Measurements from ENCODE around the gene PSMD12.
A peak's percentile ranks its signal among the peaks of the same experiment; 100 is the strongest.
"Not testable (repeated sequence)": the region's sequence is repeated elsewhere in the genome, so short reads cannot be mapped to it uniquely, and the experiment has no call there.

The PSMD12 gene

DNA sequence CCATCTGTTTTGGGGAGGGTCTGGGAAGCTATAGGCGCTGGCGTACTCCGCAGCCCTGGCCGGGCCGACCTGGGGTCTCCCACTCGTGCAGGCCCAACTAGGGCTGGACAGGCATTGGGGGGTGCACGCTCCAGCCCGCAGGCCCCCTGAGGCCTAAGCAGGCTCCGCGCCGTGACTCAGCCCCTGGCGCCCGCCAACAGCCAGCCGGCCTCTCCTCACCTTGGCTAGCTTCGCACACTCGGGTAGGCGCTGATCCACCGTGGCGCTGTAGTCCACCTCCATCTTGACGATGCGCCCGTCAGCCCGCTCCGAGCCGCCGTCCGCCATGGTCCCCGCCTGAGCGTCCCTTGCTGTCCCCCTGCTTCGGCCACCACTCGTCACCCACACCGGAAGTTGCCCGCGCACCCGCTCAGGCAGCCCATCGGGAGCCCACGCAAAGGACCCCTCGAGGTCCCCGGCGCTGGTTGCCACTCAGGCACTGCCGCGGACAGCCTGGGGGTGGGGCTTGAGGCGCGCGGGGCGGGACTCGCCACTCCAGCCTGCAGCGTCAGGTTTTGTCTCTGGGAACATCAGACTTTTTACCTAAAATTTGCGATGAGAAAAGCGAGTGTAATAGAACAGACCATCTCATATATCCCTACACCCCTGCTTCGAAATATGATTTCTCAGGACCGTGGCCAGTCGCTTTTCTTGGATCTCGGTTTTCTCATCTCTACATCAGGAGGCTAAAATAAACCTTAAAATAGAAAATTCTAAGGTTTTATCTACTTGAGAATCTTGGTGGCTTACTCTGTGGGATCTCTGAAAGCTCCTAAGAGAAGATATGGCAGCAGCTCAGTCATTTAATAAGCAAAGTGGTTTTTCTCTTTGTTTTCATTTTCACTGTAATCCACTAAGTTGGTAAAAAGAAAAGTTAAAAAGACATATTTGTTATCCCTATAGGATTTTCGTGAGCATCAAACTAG is at the start of gene PSMD12:
Gene PSMD12, minus strand, starts transcription at position 385 of the 965 bp plus-strand sequence. Its CDS starts 58 bp downstream, at position 327.
- DNase-seq (ENCODE audit: low spot score) = peak; percentile 86

DNA sequence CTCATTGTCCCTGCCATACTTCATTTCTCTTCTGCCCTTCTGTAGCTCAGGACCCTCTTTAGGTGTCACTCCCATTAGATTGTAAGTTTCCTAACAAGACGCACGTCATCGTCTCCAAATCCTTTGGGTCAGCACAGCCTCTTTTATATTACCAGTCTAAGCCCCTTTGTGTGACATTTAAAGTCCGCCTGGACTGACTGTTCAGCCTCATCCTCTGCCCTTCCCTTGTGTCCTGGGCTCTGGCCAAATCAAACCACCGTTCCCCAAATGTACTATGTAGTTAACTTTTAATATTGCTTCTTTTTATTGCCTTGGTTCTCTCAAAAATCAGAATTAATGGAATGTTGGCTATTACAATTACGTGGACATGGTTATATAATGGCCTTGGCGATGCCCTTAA is 48.9 kb upstream of the PSMD12 start:
- no peak for DNase-seq (ENCODE audit: low spot score)

DNA sequence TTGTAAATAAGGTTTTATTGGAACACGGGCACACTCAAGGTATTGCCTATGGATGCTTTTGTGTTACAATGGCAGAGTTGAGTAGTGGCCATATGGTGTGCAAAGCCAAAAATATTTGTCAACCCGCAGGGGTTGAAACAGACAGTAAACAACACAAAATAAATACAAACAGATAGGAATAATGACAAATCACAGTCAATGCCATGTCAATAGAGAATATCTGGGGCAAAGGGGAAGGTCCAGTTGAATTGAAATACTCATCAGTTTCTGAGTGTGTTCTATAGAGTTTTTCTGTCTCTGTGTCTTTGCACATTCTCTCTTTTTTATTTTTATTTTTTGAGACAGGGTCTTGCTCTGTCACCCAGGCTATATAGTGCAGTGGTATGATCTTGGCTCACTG is 48.2 kb upstream of the PSMD12 start:
- no peak for DNase-seq (ENCODE audit: low spot score)

DNA sequence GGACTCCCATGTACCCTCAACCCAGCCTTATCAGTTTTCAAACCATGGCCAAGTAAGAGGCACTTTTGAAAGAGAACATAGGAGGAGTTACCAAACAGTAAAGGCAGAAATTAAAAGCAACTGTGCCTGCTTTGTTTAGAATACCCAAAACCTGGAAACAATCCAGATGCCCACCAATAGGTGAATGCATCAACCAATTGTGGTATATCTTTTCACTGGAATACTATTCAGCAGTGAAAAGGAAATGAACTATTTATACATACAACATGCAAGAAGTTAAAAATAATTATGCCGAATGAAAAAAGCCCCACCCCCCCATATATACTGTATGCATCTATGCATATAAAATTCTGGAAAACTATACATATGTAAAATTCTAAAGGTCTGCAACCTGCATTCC is 47.8 kb upstream of the PSMD12 start:
- no peak for DNase-seq (ENCODE audit: low spot score)

DNA sequence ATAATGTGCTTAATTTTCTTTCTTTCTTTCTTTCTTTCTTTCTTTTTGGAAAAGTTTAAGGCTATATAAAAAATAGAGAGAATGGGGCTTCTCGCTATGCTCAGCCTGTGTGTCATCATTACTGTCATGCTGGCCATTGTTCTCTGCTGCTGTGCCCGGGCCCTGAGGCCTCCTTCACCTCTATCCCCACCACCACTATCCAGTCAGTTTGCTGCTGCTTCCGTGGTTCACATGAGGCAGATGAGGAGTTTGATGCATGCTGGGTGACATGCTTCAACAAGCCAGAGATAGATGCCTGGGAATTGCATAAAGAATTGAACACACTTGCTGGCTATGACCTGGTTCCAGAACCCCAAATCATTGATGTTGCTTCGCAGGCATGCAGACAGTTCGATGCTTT is 47.0 kb upstream of the PSMD12 start:
- DNase-seq (ENCODE audit: low spot score) = no peak

DNA sequence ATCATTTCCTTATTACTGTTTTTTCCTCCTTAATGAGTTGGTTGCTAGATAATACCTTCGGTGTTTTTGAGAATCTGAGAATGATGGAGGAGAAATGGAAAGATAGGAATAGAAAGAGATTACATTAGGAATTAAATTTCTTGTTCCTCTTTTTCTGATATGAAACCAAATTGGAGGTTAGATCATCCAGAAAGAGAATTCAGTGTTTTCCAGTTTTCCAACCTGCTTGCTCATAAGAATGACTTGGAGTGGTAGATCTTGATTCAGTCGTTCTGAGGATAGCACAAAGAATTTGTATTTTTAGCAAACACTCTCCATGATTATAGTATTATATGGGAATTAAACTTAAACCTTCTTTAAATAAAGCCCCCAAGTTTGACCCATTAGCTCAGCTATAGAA is 46.6 kb upstream of the PSMD12 start:
- DNase-seq (ENCODE audit: low spot score) = no peak

DNA sequence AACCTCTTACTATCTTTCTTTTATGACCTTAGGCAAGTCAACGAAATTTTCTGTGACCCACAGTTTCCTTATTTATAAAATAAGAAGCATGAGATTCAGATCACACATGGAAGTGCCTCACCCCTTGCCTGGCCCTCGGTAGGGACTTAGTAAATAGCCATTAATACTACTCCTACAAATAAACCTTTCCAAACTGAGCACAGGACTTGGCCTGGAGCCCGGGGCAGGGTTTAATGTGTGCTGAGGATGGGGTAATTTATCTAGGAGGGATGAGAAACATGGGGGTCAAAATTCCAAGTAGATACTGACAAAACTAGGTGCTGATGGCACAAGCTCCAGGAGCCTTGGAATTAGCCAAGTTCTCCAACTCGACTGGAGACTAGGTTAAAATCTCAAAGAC is 45.7 kb upstream of the PSMD12 start:
- DNase-seq (ENCODE audit: low spot score) = no peak

DNA sequence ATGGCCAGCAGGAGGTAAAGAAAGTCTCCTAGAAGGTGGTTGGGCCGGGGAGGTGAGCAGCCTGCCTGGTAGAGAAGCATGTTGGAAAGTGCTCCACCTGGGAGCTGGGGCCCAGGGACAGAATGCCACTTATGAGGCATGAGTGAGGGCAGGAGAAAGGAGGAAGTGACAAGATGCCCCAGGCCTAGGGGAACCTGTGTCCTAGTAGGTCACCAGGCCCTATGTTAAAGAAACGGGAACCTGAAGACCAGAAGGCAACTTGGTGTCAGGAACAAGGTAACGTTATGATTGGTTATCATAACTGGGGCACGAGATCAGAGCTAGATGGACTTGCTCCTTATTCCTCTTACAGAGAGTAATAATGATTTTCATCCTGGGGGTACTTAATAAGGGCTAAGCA is 45.0 kb upstream of the PSMD12 start:
- no peak for DNase-seq (ENCODE audit: low spot score)

DNA sequence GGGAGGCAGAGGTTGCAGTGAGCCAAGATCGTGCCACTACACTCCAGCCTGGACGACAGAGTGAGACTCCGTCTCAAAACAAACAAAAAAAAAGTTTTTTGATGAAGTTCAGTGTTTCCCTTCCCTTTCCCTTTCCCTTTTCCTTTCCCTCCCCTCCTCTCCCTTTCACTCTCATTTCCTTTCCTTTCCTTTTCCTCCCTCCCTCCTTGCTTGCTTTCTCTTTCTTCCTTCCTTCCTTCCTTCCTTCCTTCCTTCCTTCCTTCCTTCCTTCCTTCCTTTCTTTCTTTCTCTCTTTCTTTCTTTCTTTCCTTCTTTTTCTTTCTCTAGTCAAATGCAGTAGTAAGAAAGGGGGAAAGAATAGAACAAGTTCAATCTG is 42.1 kb upstream of the PSMD12 start:
- not testable (repeated sequence) for DNase-seq (ENCODE audit: low spot score)

DNA sequence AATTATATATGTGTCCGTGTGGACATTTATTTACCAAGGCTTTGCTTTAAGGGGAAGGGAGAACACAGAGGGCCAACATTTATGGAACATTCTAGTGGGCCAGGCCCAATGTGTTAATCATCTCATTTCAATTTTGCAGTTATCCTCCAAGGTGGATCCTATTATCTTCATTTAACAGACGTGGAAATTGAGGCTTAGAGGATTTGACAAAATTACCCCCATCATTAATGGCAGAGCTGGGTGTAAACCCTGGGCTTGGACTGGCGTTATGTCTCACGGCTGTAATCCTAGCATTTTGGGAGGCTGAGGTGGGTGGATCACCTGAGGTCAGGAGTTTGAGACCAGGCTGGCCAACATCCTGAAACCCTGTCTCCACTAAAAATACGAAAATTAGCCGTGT is 37.1 kb upstream of the PSMD12 start:
- no peak for DNase-seq (ENCODE audit: low spot score)

DNA sequence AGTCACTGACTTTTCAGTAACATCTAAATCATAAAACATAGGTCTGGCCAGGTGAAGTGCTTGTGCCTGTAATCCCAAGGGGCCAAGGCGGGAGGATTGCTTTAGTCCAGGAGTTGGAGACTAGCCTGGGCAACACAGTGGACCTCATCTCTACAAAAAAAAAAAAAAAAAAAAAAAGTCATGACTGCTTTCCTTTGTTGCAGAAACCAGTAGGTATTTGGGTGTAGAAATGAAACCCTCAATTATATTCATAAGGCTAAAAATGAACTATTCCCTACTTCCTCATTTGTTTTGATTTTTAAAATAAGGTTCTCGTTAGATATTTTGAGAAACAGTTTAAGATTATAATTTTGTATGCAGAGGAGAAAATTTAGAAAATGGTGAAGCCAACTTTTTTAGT is 36.7 kb upstream of the PSMD12 start:
- DNase-seq (ENCODE audit: low spot score) = no peak

DNA sequence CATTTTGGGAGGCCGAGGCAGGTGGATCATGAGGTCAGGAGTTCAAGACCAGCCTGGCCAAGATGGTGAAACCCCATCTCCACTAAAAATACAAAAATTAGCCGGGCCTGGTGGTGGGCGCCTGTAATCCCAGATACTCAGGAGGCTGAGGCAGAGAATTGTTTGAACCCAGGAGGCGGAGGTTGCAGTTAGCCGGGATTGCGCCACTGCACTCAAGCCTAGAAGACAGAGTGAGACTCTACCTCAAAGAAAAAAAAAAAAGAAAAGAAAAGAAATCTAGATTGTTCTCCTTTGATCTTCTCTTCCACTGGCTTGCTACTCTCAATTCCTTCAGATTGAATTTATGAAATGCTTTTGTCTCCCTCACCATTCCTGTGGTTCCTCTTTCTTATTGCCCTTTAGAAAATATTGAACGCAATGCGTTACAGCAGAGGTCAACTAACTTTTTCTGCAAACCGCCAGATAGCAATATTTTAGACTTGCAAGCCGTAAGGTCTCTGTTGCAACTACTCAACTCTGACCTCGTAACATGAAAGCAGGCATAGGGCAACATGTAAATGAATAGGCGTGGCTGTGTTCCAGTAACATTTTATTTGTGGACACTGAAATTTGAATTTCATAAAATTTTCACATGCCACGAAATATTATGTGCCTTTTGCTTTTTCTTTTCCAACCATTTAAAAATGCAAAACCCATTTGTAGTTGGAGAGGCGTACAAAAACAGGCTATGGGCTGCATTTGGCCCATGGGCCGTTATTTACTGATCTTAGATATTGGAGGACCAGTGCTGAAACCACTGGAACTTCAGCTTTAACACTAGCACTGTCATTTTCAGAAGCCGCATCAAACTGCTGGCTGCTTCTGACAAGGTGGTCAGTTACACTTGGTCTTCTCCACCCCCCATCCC is 35.5 kb upstream of the PSMD12 start:
- no peak for DNase-seq (ENCODE audit: low spot score)

DNA sequence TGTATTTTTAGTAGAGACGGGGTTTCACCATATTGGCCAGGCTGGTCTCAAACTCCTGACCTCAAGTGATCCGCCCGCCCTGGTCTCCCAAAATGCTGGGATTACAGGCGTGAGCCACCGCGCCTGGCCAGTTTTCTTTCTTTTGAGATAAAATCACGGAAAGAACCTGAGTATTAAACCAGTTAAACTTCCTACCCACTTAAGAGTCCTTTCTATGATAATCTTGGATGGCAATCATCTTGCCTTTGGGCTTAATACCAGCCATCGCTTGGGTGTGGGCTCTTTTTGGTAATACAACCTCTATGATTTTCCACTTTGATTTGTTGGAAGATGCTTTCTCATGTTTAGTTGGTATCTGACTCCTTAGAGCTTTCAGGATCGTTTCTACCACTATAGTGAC is 34.7 kb upstream of the PSMD12 start:
- DNase-seq (ENCODE audit: low spot score) = no peak

DNA sequence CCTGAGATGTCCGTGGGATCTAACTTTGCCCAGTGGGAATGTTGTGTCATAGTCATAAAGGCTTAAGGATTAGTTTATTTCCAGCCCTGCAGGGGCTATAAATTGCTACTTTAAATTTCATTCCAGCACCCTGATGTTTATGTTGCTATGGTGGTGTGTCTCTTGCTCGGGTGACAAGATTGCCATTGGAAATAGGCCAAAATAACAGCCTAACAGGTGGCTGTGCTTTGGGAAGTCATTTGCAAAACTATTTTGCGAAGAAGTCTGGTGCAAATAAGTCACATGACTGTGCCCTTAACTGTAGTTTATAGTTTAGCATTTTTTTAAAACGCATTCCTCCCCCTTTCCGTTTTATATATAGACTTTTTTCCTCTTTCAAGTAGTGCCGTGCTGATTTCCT is 33.8 kb upstream of the PSMD12 start:
- DNase-seq (ENCODE audit: low spot score) = no peak

DNA sequence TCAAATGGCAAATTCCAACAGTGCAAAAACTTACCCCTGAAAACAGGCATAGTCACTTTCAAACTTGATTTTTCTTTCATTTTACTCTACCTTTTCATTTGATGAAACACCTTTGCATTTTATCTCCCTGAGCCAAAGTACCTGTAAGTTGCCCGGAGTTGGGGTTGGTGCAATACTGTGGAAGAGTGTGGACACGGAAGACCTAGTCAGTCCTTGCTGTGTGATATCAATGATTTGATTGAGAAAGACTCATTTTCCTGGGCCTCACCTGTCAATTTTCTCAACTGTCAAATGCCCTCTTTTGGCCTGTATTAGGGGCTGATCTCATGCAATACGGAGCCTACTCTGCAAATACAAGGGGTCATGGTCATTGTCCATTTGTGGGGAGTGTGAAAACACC is 33.3 kb upstream of the PSMD12 start:
- DNase-seq (ENCODE audit: low spot score) = no peak

DNA sequence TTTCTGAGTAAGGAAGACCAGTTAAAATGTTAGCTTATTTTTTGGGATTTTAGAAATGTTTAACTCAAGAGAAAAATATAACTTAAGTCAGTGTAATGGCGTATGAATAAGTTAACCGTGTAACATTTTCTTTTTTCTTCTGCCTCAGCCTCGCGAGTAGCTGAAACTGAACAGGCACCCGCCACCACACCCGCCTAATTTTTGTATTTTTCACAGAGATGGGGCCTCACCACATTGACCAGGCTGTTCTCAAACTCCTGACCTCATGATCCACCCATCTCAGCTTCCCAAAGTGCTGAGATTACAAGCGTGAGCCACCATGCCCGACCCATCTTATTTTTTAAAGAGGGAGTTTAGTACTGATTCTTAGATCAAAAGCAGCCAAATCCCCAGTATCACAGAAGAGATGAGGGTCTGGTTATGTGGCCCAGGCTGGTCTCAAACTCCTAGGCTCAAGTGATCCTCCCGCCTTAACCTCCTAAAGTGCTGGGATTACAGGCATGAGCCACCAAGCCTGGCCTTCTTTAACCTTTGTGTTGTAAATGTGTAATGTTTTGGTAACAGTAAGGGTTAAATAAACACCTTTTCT is 27.5 kb upstream of the PSMD12 start:
- DNase-seq (ENCODE audit: low spot score) = no peak

DNA sequence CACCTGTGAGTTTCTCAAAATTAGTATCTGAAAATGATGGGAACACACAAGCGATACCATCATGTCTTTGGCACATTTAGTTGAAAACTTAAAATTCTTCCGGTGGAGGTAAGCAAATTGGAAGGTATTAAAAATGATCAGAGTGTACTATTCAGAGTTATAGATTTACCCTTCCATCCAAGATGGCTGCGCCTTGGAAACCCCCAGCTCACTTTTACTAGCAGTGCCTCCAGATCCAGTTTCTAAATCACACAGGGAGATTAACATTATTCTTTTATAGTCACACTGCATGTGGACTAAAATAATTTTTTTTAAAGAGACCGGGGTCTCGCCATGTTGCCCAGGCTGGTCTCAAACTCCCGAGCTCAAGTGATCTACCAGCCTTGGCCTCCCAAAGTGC is 25.7 kb upstream of the PSMD12 start:
- no peak for DNase-seq (ENCODE audit: low spot score)

DNA sequence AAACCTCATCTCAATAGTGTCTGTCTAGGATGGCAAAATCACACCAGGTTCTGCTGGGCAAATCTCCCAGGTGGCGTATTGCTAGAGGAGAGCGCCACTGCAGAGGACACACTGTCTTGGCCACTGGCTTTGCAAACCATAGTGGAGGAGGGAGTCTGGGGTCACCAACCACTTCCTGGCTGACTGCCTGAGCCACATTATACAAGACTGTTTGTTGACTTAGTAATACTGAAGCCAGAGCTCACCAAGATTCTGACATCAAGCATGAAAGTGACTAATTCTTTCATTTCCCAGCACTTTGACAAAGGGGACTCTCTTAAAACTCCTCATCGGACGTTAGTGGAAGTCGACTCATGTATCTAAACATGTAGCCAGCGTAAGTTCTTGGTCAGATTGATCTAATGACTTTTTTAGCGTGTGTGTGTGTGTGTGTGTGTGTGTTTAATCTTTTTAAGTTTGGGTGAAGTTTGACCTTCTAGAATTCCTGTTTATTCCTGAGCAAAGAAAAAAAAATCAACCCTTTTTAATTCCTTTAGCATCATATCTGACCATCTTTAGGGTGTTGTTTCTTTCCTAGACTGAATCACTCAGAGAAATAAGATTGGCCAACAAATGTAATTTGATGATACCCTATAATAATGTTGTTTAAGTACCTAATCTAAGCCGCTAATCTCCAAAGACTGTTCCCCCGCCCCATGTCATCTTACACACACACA is 24.4 kb upstream of the PSMD12 start:
- DNase-seq (ENCODE audit: low spot score) = no peak

DNA sequence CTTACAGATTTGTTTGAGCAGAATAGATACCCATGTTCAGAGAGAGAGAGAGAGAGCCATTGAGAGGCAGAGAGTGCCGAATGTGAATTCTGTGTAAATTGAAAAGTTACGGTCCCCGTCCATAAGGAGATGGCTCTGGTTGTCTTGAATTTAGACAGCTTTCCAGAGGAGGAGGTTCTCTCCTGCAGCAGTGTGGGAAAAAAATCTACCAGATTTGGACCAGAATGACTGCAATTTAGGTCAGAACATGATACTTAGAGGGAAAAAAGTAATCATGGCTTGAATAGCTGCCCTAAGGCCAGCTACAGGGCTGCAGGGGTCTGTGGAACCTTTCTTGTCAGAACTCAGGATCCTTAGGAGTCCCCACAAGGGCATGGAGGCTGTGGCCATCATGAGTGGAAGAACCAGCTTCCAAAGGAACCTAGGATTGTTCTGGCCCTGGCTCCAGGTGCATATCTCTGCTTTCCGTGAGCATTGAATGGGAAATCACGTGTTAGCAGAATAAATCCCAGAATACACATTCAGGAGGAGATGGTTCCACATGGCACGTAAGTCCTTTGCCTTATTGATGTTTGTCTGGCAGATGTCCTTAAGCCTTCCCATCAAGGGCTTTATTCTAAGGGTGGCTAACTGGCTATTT is 23.7 kb upstream of the PSMD12 start:
- no peak for DNase-seq (ENCODE audit: low spot score)

DNA sequence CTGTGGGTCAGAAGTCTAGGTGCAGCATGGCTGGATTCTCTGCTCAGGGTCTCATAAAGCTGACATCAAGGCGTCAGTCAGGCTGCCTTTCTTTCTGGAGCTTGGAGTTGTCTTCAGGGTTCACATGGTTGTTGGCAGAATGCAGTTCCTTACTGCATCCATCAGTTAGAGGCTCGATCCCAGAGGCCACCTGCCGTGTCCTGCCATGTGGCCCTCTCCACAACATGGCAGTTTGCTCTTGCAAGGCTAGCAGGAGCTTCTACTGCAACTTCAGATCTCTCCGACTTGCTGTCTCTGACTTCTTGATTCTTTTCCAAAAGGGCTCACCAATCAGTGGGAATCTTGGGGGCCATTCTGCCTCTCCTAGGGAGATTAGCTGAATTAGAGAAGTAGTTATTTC is 22.6 kb upstream of the PSMD12 start:
- DNase-seq (ENCODE audit: low spot score) = no peak

DNA sequence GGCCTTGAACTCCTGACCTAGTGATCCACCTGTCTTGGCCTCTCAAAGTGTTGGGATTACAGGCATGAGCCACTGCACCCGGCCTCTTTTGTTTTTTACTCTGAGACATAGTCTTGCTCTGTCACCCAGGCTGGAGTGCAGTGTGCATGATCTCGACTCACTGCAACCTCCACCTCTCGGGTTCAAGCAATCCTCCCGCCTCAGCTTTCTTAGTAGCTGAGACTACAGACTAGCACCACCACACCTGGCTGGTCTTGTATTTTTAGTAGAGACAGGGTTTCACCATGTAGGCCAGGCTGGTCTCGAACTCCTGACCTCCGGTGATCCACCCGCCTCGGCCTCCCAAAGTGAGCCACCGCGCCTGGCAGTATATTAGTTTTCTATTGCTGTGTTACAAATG is 22.2 kb upstream of the PSMD12 start:
- not testable (repeated sequence) for DNase-seq (ENCODE audit: low spot score)
